Trophoblast cell (in vitro differentiated cells and primary cell): Measurements from ENCODE around the gene ZSCAN29.
A peak's percentile ranks its signal among the peaks of the same experiment; 100 is the strongest.

Experiments used
- DNase-seq, 2 donors: peaks; one replicate each; pipeline ENCODE4 v3.0.0-alpha.2; 2016
- H2AFZ ChIP-seq: 2 replicates; pipeline ENCODE4 v1.6.1; 2013; ENCODE audit warnings: low read length, moderate library complexity, mild to moderate bottlenecking; ENCODE audit not compliant: insufficient read depth, poor library complexity
- H2AK5ac ChIP-seq: 2 replicates; pipeline ENCODE4 v1.6.1; 2013; ENCODE audit warnings: mild to moderate bottlenecking, low read length
- H2BK120ac ChIP-seq: 2 replicates; pipeline ENCODE4 v1.6.1; 2013; ENCODE audit warnings: low read length, mild to moderate bottlenecking, moderate library complexity; ENCODE audit not compliant: insufficient read depth, poor library complexity
- H2BK12ac ChIP-seq: 2 replicates; pipeline ENCODE4 v1.6.1; 2013; ENCODE audit warnings: mild to moderate bottlenecking, low read length, moderate library complexity
- H2BK5ac ChIP-seq: 2 replicates; pipeline ENCODE4 v1.6.1; 2013; ENCODE audit warnings: low read length, low read depth, moderate library complexity, mild to moderate bottlenecking; ENCODE audit not compliant: poor library complexity
- H3K14ac ChIP-seq: 2 replicates; pipeline ENCODE4 v1.6.1; 2013; ENCODE audit warnings: mild to moderate bottlenecking, low read length
- H3K18ac ChIP-seq: 2 replicates; pipeline ENCODE4 v1.6.1; 2013; ENCODE audit warnings: mild to moderate bottlenecking, low read length
- H3K23ac ChIP-seq: 2 replicates; pipeline ENCODE4 v1.6.1; 2013; ENCODE audit warnings: low read length
- H3K27ac ChIP-seq: 2 replicates; pipeline ENCODE4 v1.5.1; 2013; ENCODE audit warnings: low read depth, mild to moderate bottlenecking, inconsistent platforms, low read length, moderate library complexity
- H3K27me3 ChIP-seq: 2 replicates; pipeline ENCODE4 v1.6.1; 2013; ENCODE audit warnings: inconsistent platforms, mild to moderate bottlenecking, low read length, moderate library complexity; ENCODE audit not compliant: insufficient read depth
- H3K36me3 ChIP-seq, 2 experiments: 1 replicate in 1 of 2; 2 replicates in 1 of 2; pipeline ENCODE4 v1.6.1; 2013; ENCODE audit warnings: low read length in 2 of 2, mild to moderate bottlenecking in 2 of 2, moderate library complexity in 1 of 2; ENCODE audit not compliant: insufficient read depth in 2 of 2, control insufficient read depth in 1 of 2
- H3K4ac ChIP-seq: 2 replicates; pipeline ENCODE4 v1.6.1; 2013; ENCODE audit warnings: low read depth, mild to moderate bottlenecking, low read length, moderate library complexity
- H3K4me1 ChIP-seq, 2 experiments: 1 replicate in 1 of 2; 2 replicates in 1 of 2; pipeline ENCODE4 v1.6.1; 2013; ENCODE audit warnings: low read length in 2 of 2, mild to moderate bottlenecking in 2 of 2, moderate library complexity in 1 of 2; ENCODE audit not compliant: insufficient read depth in 2 of 2, control insufficient read depth in 1 of 2
- H3K4me2 ChIP-seq: 2 replicates; pipeline ENCODE4 v1.6.1; 2013; ENCODE audit warnings: inconsistent platforms, mild to moderate bottlenecking, low read length, moderate library complexity
- H3K4me3 ChIP-seq: 2 replicates; pipeline ENCODE4 v1.5.1; 2013; ENCODE audit warnings: mild to moderate bottlenecking, low read depth, low read length, inconsistent platforms
- H3K79me1 ChIP-seq: one replicate; pipeline ENCODE4 v1.6.1; 2013; ENCODE audit warnings: low read length
- H3K79me2 ChIP-seq: 2 replicates; pipeline ENCODE4 v1.6.1; 2013; ENCODE audit warnings: low read length, mild to moderate bottlenecking; ENCODE audit not compliant: control insufficient read depth, insufficient read depth, poor library complexity
- H3K9ac ChIP-seq: 2 replicates; pipeline ENCODE4 v1.6.1; 2013; ENCODE audit warnings: mild to moderate bottlenecking, low read length
- H3K9me3 ChIP-seq: 2 replicates; pipeline ENCODE4 v1.6.1; 2013; ENCODE audit warnings: low read depth, mild to moderate bottlenecking, control low read depth, inconsistent platforms, low read length; ENCODE audit not compliant: insufficient read depth
- H4K12ac ChIP-seq: 2 replicates; pipeline ENCODE4 v1.6.1; 2013; ENCODE audit warnings: low read depth, mild to moderate bottlenecking, low read length, moderate library complexity
- H4K8ac ChIP-seq: 2 replicates; pipeline ENCODE4 v1.6.1; 2013; ENCODE audit warnings: low read depth, mild to moderate bottlenecking, low read length, moderate library complexity
- H4K91ac ChIP-seq: one replicate; pipeline ENCODE4 v1.6.1; 2013; ENCODE audit warnings: low read depth, mild to moderate bottlenecking, low read length, moderate library complexity
- WGBS: extraction: QIAGEN DNeasy Blood & Tissue Kit; methylation state at CpG from one replicate; pipeline ENCODE4 v1.1.7; 2013; ENCODE audit warnings: missing lambda C conversion rate; ENCODE audit not compliant: insufficient read length, insufficient coverage; ENCODE audit errors: extremely low coverage; 5-methylcytosine and 5-hydroxymethylcytosine counted together

Gene ZSCAN29

GRCh38 chr15:43410572-43411214 lies 39.9 kb upstream of the ZSCAN29 start:
- Histone ChIP-seq H3K9ac (no peak overlapping the region), H3K9me3 (no peaks in the 10 kb centered on the region), H3K79me2 (no peaks in the 10 kb centered on the region), H2AFZ (no peak overlapping the region), H3K4me3 (no peak overlapping the region), H3K79me1 (no peaks in the 10 kb centered on the region), H2AK5ac (no peak overlapping the region), H2BK12ac (no peak overlapping the region), H3K4ac (no peak overlapping the region), H2BK120ac (no peak overlapping the region), H3K36me3 (peaks cover 21 to 41% of the 10 kb centered on the region in 2 experiments), H4K91ac (no peak overlapping the region), H3K27me3 (no peaks in the 10 kb centered on the region), H4K12ac (no peak overlapping the region), H3K4me2 (no peak overlapping the region), H3K18ac (no peak overlapping the region), H3K14ac (no peak overlapping the region), H3K4me1 (peaks cover 7 to 13% of the 10 kb centered on the region in 2 experiments), H3K23ac (no peak overlapping the region), H3K27ac (no peak overlapping the region), H4K8ac (no peak overlapping the region), H2BK5ac (no peak overlapping the region)
- DNase-seq: peak; percentile 10 to 56
- WGBS: no CpG with 5 or more reads among the region's 5 CpGs

DNA sequence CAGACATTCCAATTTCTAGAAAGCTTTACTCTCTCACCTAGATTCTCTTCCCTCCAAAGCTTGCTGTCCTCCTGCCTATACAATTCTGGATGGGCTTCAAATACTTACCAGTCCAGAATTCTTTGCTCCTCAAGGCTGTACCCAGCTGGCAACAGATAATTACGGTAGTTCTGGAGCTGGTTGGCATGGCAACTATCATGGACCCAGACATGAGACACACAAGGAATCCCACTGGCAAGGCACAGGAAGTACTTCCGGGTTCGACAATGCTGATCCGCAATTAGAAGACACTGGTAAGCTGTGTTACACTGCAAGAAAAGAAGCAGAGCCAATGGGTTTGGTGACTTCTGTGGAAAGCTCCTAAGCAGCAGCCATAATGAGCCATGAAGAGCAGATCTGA lies 37.9 kb upstream of the ZSCAN29 start:
- H3K27me3 ChIP-seq: no peaks in the 10 kb centered on the region
- no peak overlapping the region for H3K27ac ChIP-seq
- no peak overlapping the region for H3K18ac ChIP-seq
- H4K12ac ChIP-seq: no peak overlapping the region
- H3K79me1 ChIP-seq: no peaks in the 10 kb centered on the region
- no peak overlapping the region for H3K9ac ChIP-seq
- H2BK12ac ChIP-seq: no peak overlapping the region
- no peak overlapping the region for H3K14ac ChIP-seq
- H2AFZ ChIP-seq: no peak overlapping the region
- H3K4me2 ChIP-seq: no peak overlapping the region
- no peaks in the 10 kb centered on the region for H3K79me2 ChIP-seq
- no peak overlapping the region for H3K23ac ChIP-seq
- no peak overlapping the region for H2BK120ac ChIP-seq
- H3K4me3 ChIP-seq: no peak overlapping the region
- H3K9me3 ChIP-seq: no peaks in the 10 kb centered on the region
- H2AK5ac ChIP-seq: no peak overlapping the region
- no CpG with 5 or more reads among the region's 4 CpGs for WGBS
- H2BK5ac ChIP-seq: no peak overlapping the region
- H3K36me3 ChIP-seq: peaks cover 15 to 38% of the 10 kb centered on the region in 2 experiments
- no peak overlapping the region for H3K4ac ChIP-seq
- H4K8ac ChIP-seq: no peak overlapping the region
- no peak for DNase-seq
- H3K4me1 ChIP-seq: peaks cover 7 to 13% of the 10 kb centered on the region in 2 experiments
- H4K91ac ChIP-seq: no peak overlapping the region

DNA sequence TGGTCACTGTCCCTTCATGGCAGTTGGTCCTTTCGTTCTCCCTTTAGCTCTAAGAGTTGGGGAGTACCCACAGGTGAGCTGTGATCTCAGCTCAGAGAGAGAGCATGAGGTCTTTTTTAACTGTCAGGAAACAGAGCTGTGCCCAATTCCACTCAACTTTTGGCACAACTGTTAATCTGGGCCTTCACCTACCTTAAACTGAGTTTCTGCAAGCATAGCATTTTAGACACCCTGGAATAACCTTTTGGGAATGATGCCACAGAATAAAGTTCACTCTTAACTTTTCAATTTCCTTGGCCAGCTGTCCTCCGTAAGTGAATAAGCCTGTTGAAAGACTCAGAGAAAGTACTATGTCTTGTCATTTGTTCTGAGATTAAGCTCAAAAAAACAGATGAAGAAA lies 36.0 kb upstream of the ZSCAN29 start:
- Histone ChIP-seq H3K18ac (no peak overlapping the region), H3K14ac (no peak overlapping the region), H4K12ac (no peak overlapping the region), H2AK5ac (no peak overlapping the region), H3K27ac (no peak overlapping the region), H3K23ac (no peak overlapping the region), H3K9ac (no peak overlapping the region), H2BK12ac (no peak overlapping the region), H3K4me2 (no peak overlapping the region), H2BK120ac (no peak overlapping the region), H3K4me3 (no peak overlapping the region), H3K4ac (no peak overlapping the region), H2AFZ (no peak overlapping the region), H3K4me1 (peaks cover 0 to 5% of the 10 kb centered on the region in 2 experiments), H4K91ac (no peak overlapping the region), H3K79me2 (no peaks in the 10 kb centered on the region), H3K36me3 (peaks cover 17 to 37% of the 10 kb centered on the region in 2 experiments), H3K79me1 (no peaks in the 10 kb centered on the region), H3K27me3 (no peaks in the 10 kb centered on the region), H4K8ac (no peak overlapping the region), H3K9me3 (no peaks in the 10 kb centered on the region), H2BK5ac (no peak overlapping the region)
- WGBS: no CpG with 5 or more reads among the region's 2 CpGs
- DNase-seq: no peak

GRCh38 chr15:43406189-43406588 lies 35.3 kb upstream of the ZSCAN29 start:
- Histone ChIP-seq H3K23ac (no peak overlapping the region), H4K91ac (no peak overlapping the region), H3K79me2 (no peaks in the 10 kb centered on the region), H2AFZ (no peak overlapping the region), H2BK120ac (no peak overlapping the region), H3K14ac (no peak overlapping the region), H2BK12ac (no peak overlapping the region), H3K4ac (no peak overlapping the region), H2AK5ac (no peak overlapping the region), H3K9me3 (no peaks in the 10 kb centered on the region), H3K79me1 (no peaks in the 10 kb centered on the region), H3K4me1 (peaks cover 0 to 5% of the 10 kb centered on the region in 2 experiments), H4K8ac (no peak overlapping the region), H3K4me2 (no peak overlapping the region), H3K27ac (no peak overlapping the region), H3K27me3 (no peaks in the 10 kb centered on the region), H3K36me3 (peaks cover 17 to 42% of the 10 kb centered on the region in 2 experiments), H3K18ac (no peak overlapping the region), H2BK5ac (no peak overlapping the region), H4K12ac (no peak overlapping the region), H3K9ac (no peak overlapping the region), H3K4me3 (no peak overlapping the region)
- WGBS: no CpG with 5 or more reads among the region's 2 CpGs
- no peak for DNase-seq
